Thyroid gland (tissue), 4 donors: ENCODE data around the gene TANC1. TPM values are rescaled to one million over a fixed set of nuclear protein-coding genes. Genes with fewer than 3 reads are reported as not detected.

Source experiments
- DNase-seq, 2 donors: peaks; one replicate each; pipeline ENCODE4 v3.0.0-alpha.2; 2019
- H3K27ac ChIP-seq, 3 donors: fragments of 200-600 bp; sonication (generic); 1 replicate in 2 of 3; 2 replicates in 1 of 3; pipeline ENCODE4 v1.5.1; 2016 to 2019; ENCODE audit warnings: mild to moderate bottlenecking in 1 of 3, moderate library complexity in 1 of 3
- H3K27me3 ChIP-seq: fragments of 200-600 bp; sonication (generic); one replicate; pipeline ENCODE4 v1.5.1; 2019
- H3K36me3 ChIP-seq, 2 donors: fragments of 200-600 bp; sonication (generic); one replicate each; pipeline ENCODE4 v1.5.1; 2016 to 2019
- H3K4me1 ChIP-seq, 2 donors: fragments of 200-600 bp; sonication (generic); one replicate each; pipeline ENCODE4 v1.5.1; 2017 to 2019
- H3K4me3 ChIP-seq, 3 donors: fragments of 200-600 bp; sonication (generic); replicated peaks in 1 of 3; 1 replicate in 2 of 3; 2 replicates in 1 of 3; pipeline ENCODE4 v1.5.1; 2016; ENCODE audit warnings: mild to moderate bottlenecking in 1 of 3
- H3K9me3 ChIP-seq: fragments of 200-600 bp; sonication (generic); one replicate; pipeline ENCODE4 v1.5.1; 2017
- CTCF ChIP-seq, 6 experiments: fragments of 200-600 bp in 3 of 6; fragments of 450-650 bp in 3 of 6; sonication (generic) in 3 of 6; IDR thresholded peaks; one replicate each; pipeline ENCODE4 v1.5.1; 2016 to 2019; ENCODE audit warnings: antibody characterized with exemption in 6 of 6, mild to moderate bottlenecking in 2 of 6, inconsistent platforms in 1 of 6, moderate library complexity in 1 of 6
- POLR2A ChIP-seq, 2 donors: fragments of 450-650 bp; IDR thresholded peaks; one replicate each; pipeline ENCODE4 v1.6.1; 2017; ENCODE audit warnings: antibody characterized with exemption in 2 of 2, mild to moderate bottlenecking in 2 of 2, moderate library complexity in 1 of 2
- WGBS, 2 donors: methylation state at CpG; one replicate each; pipeline ENCODE4 v1.1.5; 2017; 5-methylcytosine and 5-hydroxymethylcytosine counted together
- intact Hi-C: fragments of 100-400 bp; cut with DNase I; formaldehyde crosslinking; loops from one replicate; pipeline ENCODE4 v1.15.1; 2023
- total RNA-seq, 4 donors: library from RNA; depleted of rRNA; stranded (reverse); fragments of >200 nt; gene quantifications; one replicate each; pipeline ENCODE4 v1.2.3, GENCODE V29; 2016

The TANC1 gene
- total RNA-seq, 4 donors from 2014 or later, result 51.1 to 93.8 (median 63.6) TPM

- intact Hi-C loops, result no loop called here
- Histone ChIP-seq H3K27ac (no peak overlapping the region), H3K36me3 (no peaks in the 10 kb centered on the region), H3K4me3 (no peak overlapping the region), H3K27me3 (no peaks in the 10 kb centered on the region), H3K4me1 (peaks cover 17 to 25% of the 10 kb centered on the region in 2 donors), H3K9me3 (no peaks in the 10 kb centered on the region)
- no peak for DNase-seq
- WGBS, 2 donors, result 53 to 63% methylated on average over 2 of the region's 2 CpGs
- TF ChIP-seq POLR2A (IDR thresholded peaks at IDR 0.05), result no peak
- no peak for TF ChIP-seq CTCF (IDR thresholded peaks at IDR 0.05)
Observed at GRCh38 chr2:159026170-159026569, 57.7 kb downstream of the TANC1 start.

- WGBS, 2 donors, result 97 to 100% methylated on average over 1 of the region's 1 CpG
- no peak overlapping the region for H3K27ac ChIP-seq
- no peaks in the 10 kb centered on the region for H3K9me3 ChIP-seq
- intact Hi-C loops, result no loop called here
- H3K4me3 ChIP-seq, result no peak overlapping the region
- no peaks in the 10 kb centered on the region for H3K27me3 ChIP-seq
- peaks cover 31 to 48% of the 10 kb centered on the region in 2 donors for H3K4me1 ChIP-seq
- H3K36me3 ChIP-seq, result no peaks in the 10 kb centered on the region
- no peak for TF ChIP-seq POLR2A (IDR thresholded peaks at IDR 0.05)
- TF ChIP-seq CTCF (IDR thresholded peaks at IDR 0.05), result no peak
- no peak for DNase-seq
Observed at GRCh38 chr2:159028776-159029175, 60.3 kb downstream of the TANC1 start.

- H3K4me1 ChIP-seq, result peaks cover 42 to 59% of the 10 kb centered on the region in 2 donors
- H3K27ac ChIP-seq, result peak overlapping the region; percentile 61 to 75 (median 71)
- no peaks in the 10 kb centered on the region for H3K36me3 ChIP-seq
- no peaks in the 10 kb centered on the region for H3K27me3 ChIP-seq
- no peaks in the 10 kb centered on the region for H3K9me3 ChIP-seq
- WGBS, 2 donors, result 26 to 34% methylated on average over 2 of the region's 2 CpGs
- intact Hi-C loops, result loop anchor here (5.0 kb wide), 1 partner anchor 82 kb away; no protein-coding TSS in a partner anchor
- no peak for DNase-seq
- TF ChIP-seq CTCF (IDR thresholded peaks at IDR 0.05), result no peak
- no peak for TF ChIP-seq POLR2A (IDR thresholded peaks at IDR 0.05)
- H3K4me3 ChIP-seq, result no peak overlapping the region
Observed at GRCh38 chr2:159029936-159030335, 61.5 kb downstream of the TANC1 start.

- no peak overlapping the region for H3K4me3 ChIP-seq
- H3K27ac ChIP-seq, result peak overlapping the region; percentile 33 to 75 (median 71)
- H3K9me3 ChIP-seq, result no peaks in the 10 kb centered on the region
- no peaks in the 10 kb centered on the region for H3K27me3 ChIP-seq
- WGBS, 2 donors, result 33 to 50% methylated on average over 2 of the region's 2 CpGs
- no peaks in the 10 kb centered on the region for H3K36me3 ChIP-seq
- peak; percentile 45 to 47 for DNase-seq
- TF ChIP-seq CTCF (IDR thresholded peaks at IDR 0.05) (no peak), POLR2A (IDR thresholded peaks at IDR 0.05) (no peak)
- intact Hi-C loops, result loop anchor here (5.0 kb wide), 1 partner anchor 81 kb away; no protein-coding TSS in a partner anchor
- peaks cover 51 to 67% of the 10 kb centered on the region in 2 donors for H3K4me1 ChIP-seq
Observed at GRCh38 chr2:159030674-159031380, 62.4 kb downstream of the TANC1 start.

GRCh38 chr2:159032146-159032545 lies 63.7 kb downstream of the TANC1 start:
- no peaks in the 10 kb centered on the region for H3K27me3 ChIP-seq
- WGBS, 2 donors, result 65 to 73% methylated on average over 3 of the region's 3 CpGs
- TF ChIP-seq CTCF (IDR thresholded peaks at IDR 0.05) (no peak), POLR2A (IDR thresholded peaks at IDR 0.05) (no peak)
- DNase-seq, result no peak
- no peaks in the 10 kb centered on the region for H3K9me3 ChIP-seq
- intact Hi-C loops, result loop anchor here (5.0 kb wide), 1 partner anchor 80 kb away; no protein-coding TSS in a partner anchor
- no peaks in the 10 kb centered on the region for H3K36me3 ChIP-seq
- H3K4me1 ChIP-seq, result peaks cover 52 to 71% of the 10 kb centered on the region in 2 donors
- H3K4me3 ChIP-seq, result no peak overlapping the region
- peak overlapping the region; percentile 32 to 75 (median 41) for H3K27ac ChIP-seq
